HG03139 (cell line): ENCODE results near the gene RSRC2.
"Not testable (repeated sequence)": the region's sequence is repeated elsewhere in the genome, so short reads cannot be mapped to it uniquely, and the experiment has no call there.

Experiments used
- ATAC-seq: cut with Tn5 transposase; IDR thresholded peaks from one replicate; pipeline ENCODE4 v1.9.1; 2021; ENCODE audit not compliant: unreplicated experiment

RSRC2 gene, protein sequence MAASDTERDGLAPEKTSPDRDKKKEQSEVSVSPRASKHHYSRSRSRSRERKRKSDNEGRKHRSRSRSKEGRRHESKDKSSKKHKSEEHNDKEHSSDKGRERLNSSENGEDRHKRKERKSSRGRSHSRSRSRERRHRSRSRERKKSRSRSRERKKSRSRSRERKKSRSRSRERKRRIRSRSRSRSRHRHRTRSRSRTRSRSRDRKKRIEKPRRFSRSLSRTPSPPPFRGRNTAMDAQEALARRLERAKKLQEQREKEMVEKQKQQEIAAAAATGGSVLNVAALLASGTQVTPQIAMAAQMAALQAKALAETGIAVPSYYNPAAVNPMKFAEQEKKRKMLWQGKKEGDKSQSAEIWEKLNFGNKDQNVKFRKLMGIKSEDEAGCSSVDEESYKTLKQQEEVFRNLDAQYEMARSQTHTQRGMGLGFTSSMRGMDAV

GRCh38 chr12:122526683-122527477 is at the start of gene RSRC2, which contains the start of gene KNTC1:
TSS of gene RSRC2 (minus strand) at chr12:122526936. CDS start at chr12:122526853, 83 bp downstream.
TSS of gene KNTC1 (plus strand) at chr12:122527249. CDS start at chr12:122530064, 2,815 bp downstream.
- ATAC-seq, result peak; percentile 93

GRCh38 chr12:122571821-122572220 is 45.1 kb upstream of the RSRC2 start:
- ATAC-seq, result no peak

- ATAC-seq, result not testable (repeated sequence)
These were observed 43.3 kb upstream of the RSRC2 start for GRCh38 chr12:122570006-122570405.

DNA sequence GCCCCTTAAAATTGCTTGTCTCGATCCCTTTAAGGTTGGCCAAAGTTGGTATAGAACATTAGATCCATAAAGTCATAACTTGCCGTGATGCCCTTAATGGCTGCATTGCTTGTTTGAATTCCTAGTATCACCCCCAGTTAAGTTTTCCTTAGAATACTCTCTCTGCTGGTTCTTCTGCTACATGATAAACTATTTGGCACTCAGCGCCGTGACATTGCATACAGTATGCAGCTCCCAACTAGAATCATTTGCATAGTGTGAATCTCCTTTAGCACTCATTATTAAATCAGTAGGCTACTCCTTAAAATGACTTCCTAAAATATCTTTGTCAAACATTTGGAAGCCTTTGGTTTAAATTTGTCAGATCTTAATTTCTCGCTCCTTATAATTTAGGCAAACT is 42.6 kb upstream of the RSRC2 start:
- ATAC-seq, result no peak

DNA sequence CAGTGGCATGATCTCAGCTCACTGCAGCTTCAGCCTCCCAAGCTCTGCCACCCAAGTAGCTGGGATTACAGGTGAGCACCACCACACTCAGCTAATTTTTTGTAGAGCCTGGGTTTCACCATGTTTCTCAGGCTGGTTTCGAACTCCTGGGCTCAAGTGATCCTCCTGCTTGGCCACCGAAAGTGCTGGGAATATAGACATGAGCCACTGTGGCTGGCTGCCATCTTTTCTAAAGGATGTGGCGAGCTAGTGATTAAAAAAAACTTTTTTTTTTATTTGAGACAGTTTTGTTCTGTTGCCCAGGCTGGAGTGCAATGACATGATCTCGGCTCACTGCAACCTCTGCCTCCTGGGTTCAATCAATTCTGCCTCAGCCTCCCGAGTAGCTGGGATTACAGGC is 40.1 kb upstream of the RSRC2 start:
- not testable (repeated sequence) for ATAC-seq

DNA sequence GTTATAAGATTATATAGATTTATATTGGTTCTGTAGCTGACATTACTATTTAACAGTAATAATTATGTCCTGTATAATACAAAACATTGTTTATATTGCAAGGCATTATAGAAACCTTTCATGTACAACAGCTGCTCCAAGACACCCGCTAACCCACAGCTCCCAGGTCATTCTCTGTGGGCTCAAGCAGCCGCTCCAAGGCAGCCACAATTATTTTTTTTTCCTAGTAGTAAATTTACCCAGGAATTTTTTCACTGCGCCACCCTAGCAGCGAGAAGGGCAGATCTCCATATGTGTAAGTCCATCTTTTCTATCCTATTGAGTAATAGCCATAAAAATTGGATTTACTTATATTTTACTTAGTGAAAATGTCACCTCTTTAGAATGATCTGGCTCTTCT is 36.6 kb upstream of the RSRC2 start:
- ATAC-seq, result no peak

- ATAC-seq, result no peak
These were observed 33.4 kb upstream of the RSRC2 start for GRCh38 chr12:122560138-122560537.

- ATAC-seq, result no peak
These were observed 32.3 kb upstream of the RSRC2 start for GRCh38 chr12:122558745-122559641.

DNA sequence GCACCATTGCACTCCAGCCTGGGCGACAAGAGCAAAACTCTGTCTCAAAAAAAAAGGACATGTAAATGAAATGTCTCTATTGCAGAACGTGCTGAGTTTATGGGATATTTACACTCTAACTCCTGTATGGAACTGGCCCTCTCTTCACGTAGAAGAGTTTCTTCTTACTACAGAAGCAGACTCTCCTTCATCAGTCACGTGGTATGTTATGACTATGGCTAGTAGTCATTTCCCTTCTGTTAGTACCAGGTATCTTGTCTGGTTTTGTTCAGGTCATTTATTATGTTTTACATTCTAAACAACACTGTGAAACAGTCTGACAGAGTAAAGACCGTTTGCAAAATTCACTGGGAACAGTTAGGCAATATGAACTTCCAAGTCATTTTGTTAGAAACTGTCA is 20.6 kb upstream of the RSRC2 start:
- ATAC-seq, result no peak

DNA sequence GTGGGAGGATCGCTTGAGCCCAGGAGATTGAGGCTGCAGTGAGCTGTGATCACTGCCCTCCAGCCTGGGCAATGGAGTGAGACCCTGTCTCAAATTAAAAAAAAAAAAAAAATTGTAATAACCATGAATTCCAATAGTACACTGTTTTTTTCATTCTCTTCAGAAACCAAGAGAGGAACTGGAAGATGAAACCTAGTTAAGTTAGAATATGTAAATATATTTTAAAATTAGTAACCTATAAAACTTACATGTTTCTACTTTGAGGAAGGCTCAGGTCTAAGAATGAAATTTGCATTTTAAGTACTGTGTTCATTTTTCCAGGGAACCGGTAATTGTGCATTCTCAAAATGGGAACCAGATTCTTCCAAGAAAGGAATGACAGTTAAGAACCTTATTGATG is 19.1 kb upstream of the RSRC2 start:
- no peak for ATAC-seq

DNA sequence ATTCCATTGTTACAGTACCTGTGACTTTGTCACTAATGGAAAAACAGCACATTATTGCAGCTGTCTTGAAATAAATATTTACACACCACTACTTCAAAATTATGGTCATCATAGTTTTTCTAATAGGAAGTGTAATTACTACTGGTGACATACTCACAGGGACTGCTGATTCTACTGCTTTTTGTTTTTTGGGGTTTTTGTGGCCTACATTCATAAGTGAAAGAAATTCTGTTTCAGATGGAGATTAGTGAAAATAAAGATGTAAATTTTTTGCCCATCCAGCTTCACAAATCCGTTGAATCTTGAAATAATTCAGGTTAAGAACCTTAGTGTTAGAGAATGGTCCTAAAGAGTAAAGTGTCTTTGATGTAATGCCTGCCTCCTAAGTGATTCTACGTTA is 17.8 kb upstream of the RSRC2 start:
- no peak for ATAC-seq

DNA sequence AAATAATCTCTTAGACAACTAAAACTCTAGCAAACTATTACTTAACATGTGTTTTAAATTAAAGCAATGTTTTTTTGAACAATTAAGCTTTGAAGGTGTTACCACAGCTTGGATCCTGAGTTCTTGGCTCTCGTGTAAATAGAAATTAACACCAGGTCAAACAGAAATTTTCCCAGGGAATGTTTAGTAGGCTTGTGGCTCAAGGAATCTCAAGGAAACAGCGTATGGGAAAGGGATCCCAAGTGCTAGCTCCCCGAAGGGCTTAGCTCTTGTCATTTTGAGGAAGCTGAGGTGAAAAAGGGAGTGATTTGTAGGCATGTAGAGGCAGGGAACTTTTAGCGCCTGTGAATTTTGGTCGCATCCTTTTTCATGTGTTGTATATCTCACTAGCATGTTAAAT is 11.8 kb upstream of the RSRC2 start:
- no peak for ATAC-seq

GRCh38 chr12:122537021-122537420 is 10.3 kb upstream of the RSRC2 start:
- ATAC-seq, result no peak

GRCh38 chr12:122533856-122534255 is 7.1 kb upstream of the RSRC2 start:
- no peak for ATAC-seq

GRCh38 chr12:122528992-122529391 is 2.3 kb upstream of the RSRC2 start:
- ATAC-seq, result no peak

- ATAC-seq, result no peak
These were observed 1.8 kb upstream of the RSRC2 start for GRCh38 chr12:122528582-122528981.

DNA sequence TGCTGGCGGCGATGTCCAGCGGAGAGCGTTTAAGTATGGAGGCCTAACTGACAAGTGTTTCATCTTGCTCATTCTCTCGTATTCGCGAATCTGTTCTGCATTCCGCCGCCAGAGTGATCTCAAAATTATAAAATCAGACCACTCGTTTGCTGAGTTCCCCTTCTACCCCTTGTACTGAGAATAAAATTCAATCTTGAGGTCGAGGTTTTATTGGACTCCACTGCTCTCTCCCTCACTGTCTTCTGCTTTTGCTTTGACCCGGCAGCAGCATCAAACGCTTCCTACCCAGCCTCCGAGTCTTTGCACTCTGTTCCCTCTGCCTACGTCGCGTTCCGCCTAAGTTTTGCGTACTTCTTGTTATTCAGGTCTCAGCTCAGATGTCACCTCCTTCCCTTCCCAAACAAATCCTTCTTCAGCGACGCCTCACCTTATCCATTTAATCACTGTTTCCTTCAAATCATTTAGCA is 775 bp upstream of the RSRC2 start:
- ATAC-seq, result no peak

DNA sequence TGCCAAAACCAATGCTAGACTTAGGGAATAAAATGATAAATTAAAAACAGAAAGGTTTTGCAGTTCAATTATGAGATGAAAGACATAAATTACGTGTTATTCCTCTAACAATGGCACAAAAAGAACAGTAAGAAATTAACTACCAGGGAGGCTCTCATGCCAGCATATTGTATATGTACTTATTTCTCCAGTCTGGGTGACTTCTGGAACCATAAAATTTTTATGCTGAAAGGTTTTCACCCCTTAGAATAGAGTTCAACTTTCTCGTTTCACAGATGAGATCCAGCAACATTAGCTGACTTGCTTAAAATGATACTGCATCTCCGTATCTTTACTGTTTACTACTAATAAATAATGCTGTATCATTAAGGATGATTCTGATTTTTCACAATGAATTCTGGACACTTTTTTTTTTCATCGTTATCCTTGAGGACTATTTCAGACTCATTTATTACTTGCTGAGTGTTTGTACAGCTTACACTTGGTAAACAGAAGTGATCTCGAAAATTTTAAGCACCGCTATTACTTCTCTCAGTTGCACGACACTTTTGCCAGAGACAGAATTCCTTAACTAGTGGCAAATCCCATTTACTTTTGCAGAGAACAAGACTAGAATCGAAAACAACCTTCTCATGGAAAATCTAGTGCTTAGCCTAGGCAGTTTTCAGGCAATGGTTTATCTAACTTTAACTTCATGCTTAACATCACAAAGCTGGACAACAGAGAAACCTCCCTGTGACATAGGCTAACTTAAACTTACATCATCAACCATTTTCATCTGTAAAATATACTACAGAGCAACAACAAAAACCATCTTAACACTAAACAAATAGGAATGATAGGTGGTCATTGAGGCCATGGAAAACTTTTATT is 2.7 kb downstream of the RSRC2 start:
- ATAC-seq, result no peak

- ATAC-seq, result no peak
These were observed 3.5 kb downstream of the RSRC2 start for GRCh38 chr12:122523280-122523679.

DNA sequence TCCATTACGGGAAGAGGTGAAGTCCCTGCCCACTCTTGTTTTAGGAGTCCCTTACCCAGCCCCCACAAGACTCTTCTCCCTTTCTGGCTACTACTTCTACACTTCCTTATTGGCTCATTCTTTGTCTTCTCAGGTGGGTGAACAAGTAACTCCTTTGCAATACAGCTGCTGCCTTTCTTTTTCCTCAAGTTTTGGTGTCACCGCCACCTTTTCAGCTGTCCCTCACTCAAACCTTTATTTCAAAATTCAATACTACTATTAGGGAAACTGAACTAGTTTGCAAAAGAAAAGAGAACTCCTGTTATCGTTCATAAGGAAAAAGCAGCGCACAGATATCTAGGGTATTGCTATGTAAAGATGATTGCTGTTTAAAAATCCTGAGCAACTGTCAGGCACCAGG is 6.1 kb downstream of the RSRC2 start:
- ATAC-seq, result no peak
